Measurements from ENCODE around the gene RAB18. TPM values are rescaled to one million over a fixed set of nuclear protein-coding genes. Genes with fewer than 3 reads are reported as not detected.

RAB18 gene
- total RNA-seq, 1 experiment from 2014 or later = 89.4 TPM

GRCh38 chr10:27503498-27504006 lies 552 bp upstream of the RAB18 start:
- H3K4ac ChIP-seq (ENCODE audit: low read depth, low read length) = no peak overlapping the region
- H3K27ac Mint-ChIP-seq = peak overlapping the region; percentile 69 to 98 (median 85); a peak in 4 of 7 replicates

More at GRCh38 chr10:27503498-27504006, 552 bp upstream of the RAB18 start:
- H2BK120ac ChIP-seq (ENCODE audit: low read depth, low read length, poor library complexity, severe bottlenecking) = no peak overlapping the region
- no peak overlapping the region for H2BK20ac ChIP-seq (ENCODE audit: low read depth, low read length, poor library complexity, severe bottlenecking)
- no peaks in the 10 kb centered on the region for H3K9me3 ChIP-seq (ENCODE audit: control insufficient read depth, low read depth, low read length)
- peaks cover 16% of the 10 kb centered on the region in 2 experiments for H3K4me1 Mint-ChIP-seq
- H4K5ac ChIP-seq (ENCODE audit: insufficient read length, low read depth, low read length) = no peak overlapping the region
- H4K20me1 ChIP-seq (ENCODE audit: control insufficient read depth, insufficient read depth, insufficient read length) = no peaks in the 10 kb centered on the region
- no peak overlapping the region for H4K91ac ChIP-seq (ENCODE audit: insufficient read length, low read depth, low read length)
- H3K9me3 Mint-ChIP-seq = no peaks in the 10 kb centered on the region; a peak in 1 of 5 replicates
- H3K56ac ChIP-seq (ENCODE audit: insufficient read length, low read depth, low read length) = no peak overlapping the region
- no peak for DNase-seq
- H3K18ac ChIP-seq (ENCODE audit: insufficient read length, low read depth, low read length) = no peak overlapping the region
- no peak overlapping the region for H2BK12ac ChIP-seq (ENCODE audit: insufficient read length, low read depth, low read length)
- no peak overlapping the region for H4K8ac ChIP-seq (replicated peaks; ENCODE audit: insufficient read length, low read depth, low read length)
- no peak overlapping the region for H2BK15ac ChIP-seq (ENCODE audit: low read depth, low read length)
- no peak overlapping the region for H3K9ac ChIP-seq (ENCODE audit: extremely low read depth, insufficient read length, low read length)
- peak overlapping the region; percentile 98 to 99 for H3K4me3 Mint-ChIP-seq
- peak overlapping the region; percentile 65 for H3K4me2 ChIP-seq (ENCODE audit: insufficient read depth, insufficient read length, low read length)
- no peak overlapping the region for H3K14ac ChIP-seq (ENCODE audit: insufficient read depth, low read length)
- H3K27me3 Mint-ChIP-seq (ENCODE audit: low read depth) = peaks cover 2% of the 10 kb centered on the region
- peaks cover 0 to 4% (median 0%) of the 10 kb centered on the region in 3 experiments; a peak in 2 of 7 replicates for H3K36me3 Mint-ChIP-seq (ENCODE audit: insufficient read depth in 1 of 3, low read depth in 3 of 3)
- no CpG with 5 or more reads among the region's 4 CpGs for WGBS (ENCODE audit: extremely low coverage, insufficient read length, low lambda C conversion rate)
- no peak overlapping the region for H2AFZ ChIP-seq (ENCODE audit: low read length)
- H3K23me2 ChIP-seq (ENCODE audit: insufficient read length, low read depth, low read length, poor library complexity, severe bottlenecking) = no peaks in the 10 kb centered on the region
- no peaks in the 10 kb centered on the region for H3K27me3 ChIP-seq (ENCODE audit: insufficient read depth, low read length)
- TF ChIP-seq, protein P1, sequence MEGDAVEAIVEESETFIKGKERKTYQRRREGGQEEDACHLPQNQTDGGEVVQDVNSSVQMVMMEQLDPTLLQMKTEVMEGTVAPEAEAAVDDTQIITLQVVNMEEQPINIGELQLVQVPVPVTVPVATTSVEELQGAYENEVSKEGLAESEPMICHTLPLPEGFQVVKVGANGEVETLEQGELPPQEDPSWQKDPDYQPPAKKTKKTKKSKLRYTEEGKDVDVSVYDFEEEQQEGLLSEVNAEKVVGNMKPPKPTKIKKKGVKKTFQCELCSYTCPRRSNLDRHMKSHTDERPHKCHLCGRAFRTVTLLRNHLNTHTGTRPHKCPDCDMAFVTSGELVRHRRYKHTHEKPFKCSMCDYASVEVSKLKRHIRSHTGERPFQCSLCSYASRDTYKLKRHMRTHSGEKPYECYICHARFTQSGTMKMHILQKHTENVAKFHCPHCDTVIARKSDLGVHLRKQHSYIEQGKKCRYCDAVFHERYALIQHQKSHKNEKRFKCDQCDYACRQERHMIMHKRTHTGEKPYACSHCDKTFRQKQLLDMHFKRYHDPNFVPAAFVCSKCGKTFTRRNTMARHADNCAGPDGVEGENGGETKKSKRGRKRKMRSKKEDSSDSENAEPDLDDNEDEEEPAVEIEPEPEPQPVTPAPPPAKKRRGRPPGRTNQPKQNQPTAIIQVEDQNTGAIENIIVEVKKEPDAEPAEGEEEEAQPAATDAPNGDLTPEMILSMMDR (conservative IDR thresholded peaks at IDR 0.05) = no peak
- H3K79me1 ChIP-seq (ENCODE audit: insufficient read depth, low read depth, low read length, poor library complexity, severe bottlenecking) = peaks cover 6% of the 10 kb centered on the region
- H2AK5ac ChIP-seq (ENCODE audit: insufficient read length, low read length) = no peak overlapping the region
- no peak overlapping the region for H3K23ac ChIP-seq (ENCODE audit: insufficient read length, low read depth, low read length)
- no peaks in the 10 kb centered on the region for H3K4me1 ChIP-seq (ENCODE audit: insufficient read depth, low read length)
- H3T11ph ChIP-seq (ENCODE audit: low read length) = no peak overlapping the region
- no peak overlapping the region for H2BK5ac ChIP-seq (ENCODE audit: insufficient read length, low read length)
- no peak overlapping the region for H3K27ac ChIP-seq (ENCODE audit: insufficient read length, low read depth, low read length)
- peaks cover 13% of the 10 kb centered on the region; the same call in 1 of the 2 replicates for H3K79me2 ChIP-seq (ENCODE audit: insufficient read depth, low read length)
